ENCODE measurements around the gene TFPT.

TFPT gene

DNA sequence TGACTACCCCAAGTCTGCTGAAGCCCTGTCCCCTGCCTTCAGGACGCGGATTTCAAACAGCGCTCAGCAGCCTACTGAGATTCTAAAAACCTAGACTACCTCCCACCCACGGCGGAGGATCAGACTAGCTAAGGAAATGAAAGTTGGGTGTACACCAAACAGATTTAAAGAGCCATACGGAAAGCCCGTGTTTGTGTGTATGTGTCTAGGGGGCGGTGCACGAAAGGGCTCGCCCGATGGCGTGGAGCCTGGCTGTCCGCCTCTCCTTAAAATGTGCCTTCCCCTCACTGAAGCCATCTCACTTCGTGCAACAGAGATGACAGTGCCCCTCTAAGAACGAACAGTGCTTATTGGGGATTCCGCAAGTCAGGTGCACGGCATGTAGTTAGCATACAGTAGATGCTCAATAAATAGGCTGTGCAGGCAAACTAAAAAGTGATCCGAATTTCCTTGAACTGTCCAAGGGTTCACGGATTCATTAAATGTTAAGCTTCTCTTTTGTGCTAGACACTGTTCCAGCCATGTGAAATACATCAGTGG is 43.4 kb upstream of the TFPT start:
- Histone ChIP-seq H3K4me3 (ENCODE audit: low read depth in 1 of 5, low read length in 5 of 5) (peak overlapping the region; percentile 74 to 96 (median 85)), H3K27ac (ENCODE audit: low read depth, low read length) (peak overlapping the region; percentile 88), H3K9me3 (ENCODE audit: control insufficient read depth in 5 of 5, low read length in 5 of 5) (no peaks in the 10 kb centered on the region), H3K36me3 (ENCODE audit: control insufficient read depth in 5 of 5, insufficient read depth in 5 of 5, low read length in 5 of 5) (peaks cover 5 to 43% (median 39%) of the 10 kb centered on the region in 5 donors), H3K27me3 (ENCODE audit: control insufficient read depth in 5 of 5, insufficient read depth in 4 of 5, low read length in 5 of 5) (no peaks in the 10 kb centered on the region), H3K4me1 (ENCODE audit: control insufficient read depth in 5 of 5, insufficient read depth in 5 of 5, low read length in 5 of 5) (peaks cover 15 to 41% (median 37%) of the 10 kb centered on the region in 5 donors), H3K9ac (ENCODE audit: low read length in 5 of 5) (peak overlapping the region; percentile 3 to 75 (median 48))

DNA sequence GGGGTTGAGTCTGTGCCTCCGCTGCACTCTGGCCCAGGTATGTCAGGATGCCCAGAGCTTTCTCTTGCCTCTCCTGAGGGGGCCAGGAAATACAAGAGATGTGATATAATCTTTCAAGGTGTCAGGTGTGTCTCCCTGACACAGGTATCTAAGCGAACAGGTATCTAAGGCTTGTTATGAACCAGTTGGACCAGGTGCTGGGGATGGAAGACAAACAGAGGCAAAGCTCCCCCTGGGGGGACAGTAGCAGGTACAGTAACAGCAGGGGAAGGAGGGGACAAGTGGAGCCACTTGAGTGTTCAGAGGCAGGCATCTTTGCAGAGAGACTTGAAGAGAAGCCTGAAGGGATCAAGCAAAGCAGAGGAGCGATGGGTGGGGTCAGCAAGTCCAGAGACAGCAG is 41.5 kb upstream of the TFPT start:
- no peak overlapping the region for H3K4me3 ChIP-seq (ENCODE audit: low read depth in 1 of 5, low read length in 5 of 5)
- peaks cover 5 to 63% (median 57%) of the 10 kb centered on the region in 5 donors for H3K36me3 ChIP-seq (ENCODE audit: control insufficient read depth in 5 of 5, insufficient read depth in 5 of 5, low read length in 5 of 5)
- H3K27ac ChIP-seq (ENCODE audit: low read depth, low read length), result no peak overlapping the region
- H3K9ac ChIP-seq (ENCODE audit: low read length in 5 of 5), result no peak overlapping the region
- H3K9me3 ChIP-seq (ENCODE audit: control insufficient read depth in 5 of 5, low read length in 5 of 5), result no peaks in the 10 kb centered on the region
- H3K27me3 ChIP-seq (ENCODE audit: control insufficient read depth in 5 of 5, insufficient read depth in 4 of 5, low read length in 5 of 5), result no peaks in the 10 kb centered on the region
- peaks cover 15 to 42% (median 36%) of the 10 kb centered on the region in 5 donors for H3K4me1 ChIP-seq (ENCODE audit: control insufficient read depth in 5 of 5, insufficient read depth in 5 of 5, low read length in 5 of 5)

DNA sequence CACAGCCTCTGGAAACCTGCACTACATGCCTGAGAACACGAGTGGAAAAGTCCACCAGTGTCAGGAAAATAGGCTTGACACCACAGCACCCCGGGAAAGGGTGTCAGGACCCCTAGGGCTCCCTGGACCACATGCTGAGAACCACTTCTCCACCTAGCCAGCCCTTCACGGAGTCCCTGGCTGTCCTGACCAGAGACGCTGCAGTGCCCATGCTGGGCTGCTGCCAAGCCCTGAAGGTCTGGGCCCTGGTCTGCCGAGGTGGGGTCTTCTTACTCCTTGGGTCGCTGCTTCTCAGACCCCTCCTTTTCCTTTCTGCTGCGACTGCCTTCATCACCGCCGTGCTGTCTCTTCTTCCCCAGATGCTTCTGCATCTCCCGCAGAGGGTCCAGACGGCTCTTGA is 41.0 kb upstream of the TFPT start:
- H3K27me3 ChIP-seq (ENCODE audit: control insufficient read depth in 5 of 5, insufficient read depth in 4 of 5, low read length in 5 of 5), result no peaks in the 10 kb centered on the region
- no peaks in the 10 kb centered on the region for H3K9me3 ChIP-seq (ENCODE audit: control insufficient read depth in 5 of 5, low read length in 5 of 5)
- H3K27ac ChIP-seq (ENCODE audit: low read depth, low read length), result no peak overlapping the region
- H3K9ac ChIP-seq (ENCODE audit: low read length in 5 of 5), result no peak overlapping the region
- no peak overlapping the region for H3K4me3 ChIP-seq (ENCODE audit: low read depth in 1 of 5, low read length in 5 of 5)
- peaks cover 5 to 67% (median 62%) of the 10 kb centered on the region in 5 donors for H3K36me3 ChIP-seq (ENCODE audit: control insufficient read depth in 5 of 5, insufficient read depth in 5 of 5, low read length in 5 of 5)
- peaks cover 13 to 38% (median 33%) of the 10 kb centered on the region in 5 donors for H3K4me1 ChIP-seq (ENCODE audit: control insufficient read depth in 5 of 5, insufficient read depth in 5 of 5, low read length in 5 of 5)

DNA sequence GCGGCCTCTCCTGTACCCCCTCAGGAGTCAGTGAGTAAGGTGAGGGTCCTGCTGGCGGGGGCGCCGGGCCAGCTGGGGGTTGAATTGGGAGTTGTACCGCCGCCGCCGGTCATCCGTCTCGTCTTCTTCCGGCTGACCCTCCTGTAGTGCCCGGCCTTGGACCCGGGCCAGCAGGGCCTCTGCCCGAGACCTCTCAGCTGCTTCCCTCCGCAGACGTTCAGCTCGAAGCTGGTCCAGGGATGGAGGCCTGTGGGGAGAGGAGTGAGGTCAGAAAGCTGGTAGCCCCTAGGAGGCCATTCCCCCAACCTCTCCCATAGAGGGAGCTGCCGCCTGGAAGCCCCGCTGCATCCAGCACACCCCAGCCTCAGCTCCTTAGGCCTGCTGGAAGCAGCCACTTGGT is 40.2 kb upstream of the TFPT start:
- peaks cover 5 to 74% (median 67%) of the 10 kb centered on the region in 5 donors for H3K36me3 ChIP-seq (ENCODE audit: control insufficient read depth in 5 of 5, insufficient read depth in 5 of 5, low read length in 5 of 5)
- peaks cover 13 to 34% (median 28%) of the 10 kb centered on the region in 5 donors for H3K4me1 ChIP-seq (ENCODE audit: control insufficient read depth in 5 of 5, insufficient read depth in 5 of 5, low read length in 5 of 5)
- H3K9me3 ChIP-seq (ENCODE audit: control insufficient read depth in 5 of 5, low read length in 5 of 5), result no peaks in the 10 kb centered on the region
- no peaks in the 10 kb centered on the region for H3K27me3 ChIP-seq (ENCODE audit: control insufficient read depth in 5 of 5, insufficient read depth in 4 of 5, low read length in 5 of 5)
- no peak overlapping the region for H3K9ac ChIP-seq (ENCODE audit: low read length in 5 of 5)
- no peak overlapping the region for H3K27ac ChIP-seq (ENCODE audit: low read depth, low read length)
- no peak overlapping the region for H3K4me3 ChIP-seq (ENCODE audit: low read depth in 1 of 5, low read length in 5 of 5)

DNA sequence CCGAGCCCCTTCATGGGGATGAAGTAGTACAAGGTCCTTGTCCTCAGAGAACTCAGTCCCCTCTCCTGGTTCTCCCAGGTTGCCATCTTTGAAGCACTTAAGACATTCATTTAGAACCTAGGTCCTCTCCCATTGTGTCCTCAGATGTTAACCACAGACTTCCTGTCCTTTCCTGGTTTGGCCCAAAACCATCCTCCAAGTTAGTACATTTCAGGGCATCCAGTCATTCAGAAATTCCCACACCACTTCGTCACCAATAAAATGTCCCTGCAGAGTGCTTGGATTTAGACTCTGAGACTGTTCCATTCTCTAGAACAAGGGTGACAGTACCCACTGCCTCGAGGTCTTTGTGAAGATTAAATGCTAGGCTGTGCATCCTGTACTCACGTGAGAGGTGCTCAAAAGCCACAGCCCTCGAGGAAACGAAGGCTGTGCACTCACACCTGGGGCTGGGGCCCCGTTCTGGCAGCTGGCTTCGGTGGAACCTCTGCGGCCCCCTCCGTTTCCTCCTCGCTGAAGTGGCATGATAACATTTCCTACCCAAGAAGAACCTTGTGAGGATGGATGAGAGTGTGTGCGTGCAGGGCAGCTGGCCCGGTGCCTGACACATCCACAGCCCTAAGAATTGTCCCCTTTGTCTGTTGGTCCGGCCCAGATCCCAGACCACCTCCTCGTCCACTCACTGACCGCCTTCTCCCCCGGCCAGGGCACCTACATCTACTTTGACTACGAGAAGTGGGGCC is 39.3 kb upstream of the TFPT start:
- no peak overlapping the region for H3K4me3 ChIP-seq (ENCODE audit: low read depth in 1 of 5, low read length in 5 of 5)
- H3K27me3 ChIP-seq (ENCODE audit: control insufficient read depth in 5 of 5, insufficient read depth in 4 of 5, low read length in 5 of 5), result no peaks in the 10 kb centered on the region
- H3K4me1 ChIP-seq (ENCODE audit: control insufficient read depth in 5 of 5, insufficient read depth in 5 of 5, low read length in 5 of 5), result peaks cover 8 to 26% (median 19%) of the 10 kb centered on the region in 5 donors
- no peak overlapping the region for H3K27ac ChIP-seq (ENCODE audit: low read depth, low read length)
- H3K9me3 ChIP-seq (ENCODE audit: control insufficient read depth in 5 of 5, low read length in 5 of 5), result no peaks in the 10 kb centered on the region
- peaks cover 5 to 83% (median 75%) of the 10 kb centered on the region in 5 donors for H3K36me3 ChIP-seq (ENCODE audit: control insufficient read depth in 5 of 5, insufficient read depth in 5 of 5, low read length in 5 of 5)
- H3K9ac ChIP-seq (ENCODE audit: low read length in 5 of 5), result no peak overlapping the region

DNA sequence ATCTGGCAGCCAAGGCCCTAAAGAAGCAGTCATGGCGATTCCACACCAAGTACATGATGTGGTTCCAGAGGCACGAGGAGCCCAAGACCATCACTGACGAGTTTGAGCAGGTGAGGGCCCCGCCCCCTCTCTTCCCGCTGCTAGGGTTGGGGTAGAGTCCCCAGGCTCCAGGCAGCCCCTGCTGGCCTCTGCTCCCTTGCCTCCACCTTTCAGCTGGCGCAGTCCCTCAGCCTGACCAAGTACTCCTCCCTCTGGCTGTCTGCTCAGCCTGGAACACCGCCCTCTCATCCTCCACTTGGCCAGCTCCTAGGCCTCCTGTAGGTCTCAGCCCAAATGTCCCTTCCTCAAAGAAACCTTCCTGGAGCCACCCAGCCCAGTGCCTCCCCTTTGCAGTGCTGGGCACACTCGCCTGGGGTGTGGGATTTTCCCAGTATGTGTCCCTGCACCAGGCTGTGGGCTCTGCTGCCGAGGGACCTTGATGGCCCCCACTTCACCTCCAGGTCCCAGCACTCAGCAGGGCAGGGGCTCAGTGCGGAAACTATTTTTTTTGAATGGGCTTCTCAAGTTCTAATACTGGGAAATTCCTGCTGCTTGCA is 38.4 kb upstream of the TFPT start:
- Histone ChIP-seq H3K36me3 (ENCODE audit: control insufficient read depth in 5 of 5, insufficient read depth in 5 of 5, low read length in 5 of 5) (peaks cover 5 to 92% (median 84%) of the 10 kb centered on the region in 5 donors), H3K9me3 (ENCODE audit: control insufficient read depth in 5 of 5, low read length in 5 of 5) (no peaks in the 10 kb centered on the region), H3K4me1 (ENCODE audit: control insufficient read depth in 5 of 5, insufficient read depth in 5 of 5, low read length in 5 of 5) (peaks cover 4 to 21% (median 15%) of the 10 kb centered on the region in 5 donors), H3K27ac (ENCODE audit: low read depth, low read length) (peak overlapping the region; percentile 77), H3K27me3 (ENCODE audit: control insufficient read depth in 5 of 5, insufficient read depth in 4 of 5, low read length in 5 of 5) (no peaks in the 10 kb centered on the region), H3K9ac (ENCODE audit: low read length in 5 of 5) (no peak overlapping the region), H3K4me3 (ENCODE audit: low read depth in 1 of 5, low read length in 5 of 5) (no peak overlapping the region)

DNA sequence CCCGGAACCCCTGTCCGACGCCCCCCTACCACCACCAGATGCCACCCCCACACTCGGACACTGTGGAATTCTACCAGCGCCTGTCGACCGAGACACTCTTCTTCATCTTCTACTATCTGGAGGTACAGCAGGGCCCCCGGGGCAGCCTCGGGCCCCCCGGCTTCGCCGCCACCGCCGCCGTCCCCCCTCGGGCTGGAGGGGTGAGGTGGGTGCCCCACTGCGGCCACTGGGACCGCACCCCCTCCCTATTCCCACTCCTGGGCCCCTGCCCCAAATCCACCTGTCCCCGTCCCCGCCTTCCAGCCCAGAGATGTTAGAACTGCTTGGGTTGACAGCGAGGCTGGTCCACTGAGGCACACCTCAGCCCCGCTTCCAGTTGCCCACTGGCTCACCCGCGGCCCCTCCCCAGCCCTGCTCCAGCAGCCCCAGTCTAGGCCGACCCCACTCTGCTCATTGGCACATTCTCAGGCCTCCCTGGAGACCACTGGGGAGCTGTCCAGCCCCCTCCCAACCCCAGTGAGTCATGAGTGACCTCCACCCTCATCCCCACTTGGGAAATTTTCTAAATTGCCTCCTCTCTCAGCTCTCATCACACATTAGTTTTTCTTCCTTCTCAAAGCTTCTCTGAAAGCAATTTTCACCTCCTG is 37.5 kb upstream of the TFPT start:
- Histone ChIP-seq H3K27ac (ENCODE audit: low read depth, low read length) (peak overlapping the region; percentile 77), H3K27me3 (ENCODE audit: control insufficient read depth in 5 of 5, insufficient read depth in 4 of 5, low read length in 5 of 5) (no peaks in the 10 kb centered on the region), H3K36me3 (ENCODE audit: control insufficient read depth in 5 of 5, insufficient read depth in 5 of 5, low read length in 5 of 5) (peaks cover 5 to 98% (median 89%) of the 10 kb centered on the region in 5 donors), H3K4me3 (ENCODE audit: low read depth in 1 of 5, low read length in 5 of 5) (no peak overlapping the region), H3K9ac (ENCODE audit: low read length in 5 of 5) (no peak overlapping the region), H3K4me1 (ENCODE audit: control insufficient read depth in 5 of 5, insufficient read depth in 5 of 5, low read length in 5 of 5) (peaks cover 0 to 13% (median 7%) of the 10 kb centered on the region in 5 donors), H3K9me3 (ENCODE audit: control insufficient read depth in 5 of 5, low read length in 5 of 5) (no peaks in the 10 kb centered on the region)

DNA sequence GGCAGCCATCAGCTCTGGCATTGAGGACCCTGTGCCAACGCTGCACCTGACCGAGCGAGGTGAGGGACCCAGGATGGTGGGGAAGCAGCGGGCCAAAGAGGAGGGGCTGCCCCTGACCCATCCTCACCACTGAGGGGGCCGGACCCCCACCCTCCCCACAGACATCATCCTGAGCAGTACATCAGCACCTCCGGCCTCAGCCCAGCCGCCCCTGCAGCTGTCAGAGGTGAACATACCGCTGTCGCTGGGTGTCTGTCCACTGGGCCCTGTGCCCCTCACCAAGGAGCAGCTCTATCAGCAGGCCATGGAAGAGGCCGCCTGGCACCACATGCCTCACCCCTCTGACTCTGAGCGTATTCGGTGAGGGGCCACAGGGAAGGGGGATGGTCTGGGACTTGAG is 36.8 kb upstream of the TFPT start:
- Histone ChIP-seq H3K9ac (ENCODE audit: low read length in 5 of 5) (no peak overlapping the region), H3K4me1 (ENCODE audit: control insufficient read depth in 5 of 5, insufficient read depth in 5 of 5, low read length in 5 of 5) (peaks cover 0 to 11% (median 7%) of the 10 kb centered on the region in 5 donors), H3K4me3 (ENCODE audit: low read depth in 1 of 5, low read length in 5 of 5) (no peak overlapping the region), H3K27me3 (ENCODE audit: control insufficient read depth in 5 of 5, insufficient read depth in 4 of 5, low read length in 5 of 5) (no peaks in the 10 kb centered on the region), H3K36me3 (ENCODE audit: control insufficient read depth in 5 of 5, insufficient read depth in 5 of 5, low read length in 5 of 5) (peaks cover 5 to 98% (median 92%) of the 10 kb centered on the region in 5 donors), H3K9me3 (ENCODE audit: control insufficient read depth in 5 of 5, low read length in 5 of 5) (no peaks in the 10 kb centered on the region), H3K27ac (ENCODE audit: low read depth, low read length) (no peak overlapping the region)

DNA sequence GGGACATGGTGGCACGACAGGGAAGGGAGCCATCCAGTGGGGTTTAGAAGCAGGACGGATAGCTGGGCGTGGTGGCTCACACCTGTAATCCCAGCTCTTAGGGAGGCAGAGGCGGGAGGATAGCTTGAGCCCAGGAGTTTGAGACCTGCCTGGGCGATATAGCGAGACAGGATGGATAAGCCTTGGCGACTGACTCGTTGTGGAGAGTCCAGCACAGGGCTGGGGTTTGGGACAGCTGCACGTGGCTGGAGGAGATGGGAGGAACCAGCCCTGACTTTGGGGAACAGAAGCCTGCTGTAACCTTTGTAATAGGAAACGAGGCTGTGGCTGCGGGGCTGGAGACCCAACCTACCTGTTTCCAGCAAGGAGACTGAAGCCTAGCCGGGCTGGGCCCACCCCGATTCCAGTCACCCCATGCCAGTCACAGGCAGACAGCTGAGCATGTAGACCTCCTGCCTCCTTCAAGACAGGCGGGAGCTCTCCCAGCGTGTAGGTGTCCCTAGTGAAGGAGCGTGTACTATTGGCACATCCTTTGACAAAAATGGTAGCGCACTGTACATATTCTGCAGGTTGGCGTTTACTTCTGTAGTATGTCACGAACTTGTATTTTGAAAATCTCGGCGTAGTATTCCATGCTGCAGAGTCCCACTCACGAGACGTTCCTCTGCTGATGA is 36.0 kb upstream of the TFPT start:
- H3K36me3 ChIP-seq (ENCODE audit: control insufficient read depth in 5 of 5, insufficient read depth in 5 of 5, low read length in 5 of 5), result peaks cover 5 to 98% (median 93%) of the 10 kb centered on the region in 5 donors
- no peak overlapping the region for H3K4me3 ChIP-seq (ENCODE audit: low read depth in 1 of 5, low read length in 5 of 5)
- no peaks in the 10 kb centered on the region for H3K9me3 ChIP-seq (ENCODE audit: control insufficient read depth in 5 of 5, low read length in 5 of 5)
- no peaks in the 10 kb centered on the region for H3K27me3 ChIP-seq (ENCODE audit: control insufficient read depth in 5 of 5, insufficient read depth in 4 of 5, low read length in 5 of 5)
- no peak overlapping the region for H3K9ac ChIP-seq (ENCODE audit: low read length in 5 of 5)
- peaks cover 0 to 11% (median 7%) of the 10 kb centered on the region in 5 donors for H3K4me1 ChIP-seq (ENCODE audit: control insufficient read depth in 5 of 5, insufficient read depth in 5 of 5, low read length in 5 of 5)
- no peak overlapping the region for H3K27ac ChIP-seq (ENCODE audit: low read depth, low read length)
